NB4 (cell line): Measurements from ENCODE around the gene IRX4.

Experiments used
- DNase-seq: peaks from one replicate; pipeline ENCODE4 v3.0.0; 2010; ENCODE audit warnings: low read depth
- H3K4me3 ChIP-seq: one replicate; pipeline ENCODE4 v1.5.1; 2011; ENCODE audit warnings: mild to moderate bottlenecking, low read depth, low read length, moderate library complexity
- CTCF ChIP-seq: IDR thresholded peaks from one replicate; pipeline ENCODE4 v1.5.1; 2012; ENCODE audit warnings: low read depth, low read length
- MAX ChIP-seq: IDR thresholded peaks from 2 replicates; pipeline ENCODE4 v1.6.1; 2011; ENCODE audit warnings: low read depth, low read length
- MYC ChIP-seq: IDR thresholded peaks from 2 replicates; pipeline ENCODE4 v1.6.1; 2011; ENCODE audit warnings: low read depth, low read length
- POLR2A ChIP-seq: IDR thresholded peaks from 2 replicates; pipeline ENCODE4 v1.6.1; 2011; ENCODE audit warnings: mild to moderate bottlenecking; ENCODE audit not compliant: insufficient read length; ENCODE audit errors: extremely low read depth

Gene IRX4

DNA sequence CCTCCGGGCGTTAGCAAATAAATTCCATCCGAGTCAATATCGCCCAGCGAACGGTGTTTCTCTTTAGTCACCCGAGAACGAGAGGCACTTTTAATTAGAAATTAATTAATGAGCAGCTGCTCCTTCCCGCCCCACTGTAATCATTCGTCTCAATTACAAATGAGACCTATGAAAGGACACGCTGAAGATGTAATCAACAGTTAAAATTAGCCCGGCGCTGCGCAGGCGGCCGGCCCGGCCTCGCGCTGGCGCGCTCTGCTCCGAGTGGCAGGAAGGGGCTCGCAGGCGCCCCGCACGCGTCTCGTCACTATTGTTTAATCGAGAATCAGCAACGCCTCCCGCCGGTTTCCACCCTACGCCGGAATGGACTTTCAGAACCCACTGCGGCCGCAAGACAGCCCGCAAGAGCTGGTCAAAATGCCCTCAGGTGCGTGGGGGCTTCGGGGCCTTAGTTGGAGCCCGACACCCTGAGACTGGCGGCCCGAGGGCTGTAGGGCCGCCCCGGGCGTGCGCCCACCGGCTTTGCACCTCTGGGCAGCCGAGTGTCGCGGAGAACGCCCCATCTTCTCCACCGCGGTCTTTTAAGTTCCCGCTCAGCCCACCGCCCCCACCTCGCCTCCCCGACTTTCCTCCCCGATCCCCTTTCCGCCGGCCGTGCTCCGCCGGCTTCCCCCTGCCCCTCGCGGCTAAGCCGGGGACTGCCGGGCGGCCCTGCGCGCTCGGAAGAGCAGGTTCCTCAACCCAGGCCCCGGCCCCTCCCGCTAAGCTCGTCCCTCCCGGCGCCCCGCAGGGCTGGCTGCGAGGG, 597 bp upstream of the IRX4 start:
- TF ChIP-seq POLR2A (no peak), CTCF (no peak), MAX (no peak), MYC (no peak)
- no peak for DNase-seq
- no peak overlapping the region for H3K4me3 ChIP-seq

DNA sequence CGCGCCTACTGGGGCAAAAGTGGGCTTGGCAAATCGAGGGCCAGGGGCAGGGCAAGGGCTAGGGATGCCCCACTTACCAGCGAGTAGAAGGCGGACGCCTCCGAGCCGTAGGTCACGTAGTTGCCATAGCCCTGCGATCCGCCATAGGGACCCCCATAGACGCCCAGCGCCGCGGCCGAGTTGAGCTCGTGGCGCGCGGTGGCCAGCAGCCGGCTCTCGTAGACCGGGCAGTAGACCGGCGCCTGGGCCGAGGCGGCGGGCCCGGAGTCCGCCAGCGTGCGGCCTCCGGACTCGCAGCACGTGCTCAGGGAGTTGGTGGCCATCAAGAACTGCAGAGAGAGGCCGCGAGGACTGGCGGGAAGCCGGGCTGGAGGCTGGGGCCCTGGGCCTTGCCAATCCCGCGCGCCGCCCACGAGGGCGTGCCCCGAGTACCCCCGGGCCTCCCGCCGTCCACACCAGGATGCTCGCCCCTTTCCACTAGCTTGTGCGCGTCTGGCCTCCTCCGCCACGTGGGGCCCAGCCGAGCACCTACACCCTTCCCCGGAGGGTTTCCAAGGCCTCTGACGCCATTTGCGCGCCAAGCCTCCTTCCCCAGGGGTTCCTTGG, 891 bp downstream of the IRX4 start:
- DNase-seq, result no peak
- no peak overlapping the region for H3K4me3 ChIP-seq
- TF ChIP-seq CTCF (no peak), POLR2A (no peak), MAX (no peak), MYC (no peak)

GRCh38 chr5:1881098-1881572, 1.6 kb downstream of the IRX4 start:
- DNase-seq, result peak; percentile 35
- TF ChIP-seq POLR2A, result no peak
- no peak for TF ChIP-seq CTCF
- no peak for TF ChIP-seq MYC
- TF ChIP-seq MAX, result no peak
- H3K4me3 ChIP-seq, result no peak overlapping the region

DNA sequence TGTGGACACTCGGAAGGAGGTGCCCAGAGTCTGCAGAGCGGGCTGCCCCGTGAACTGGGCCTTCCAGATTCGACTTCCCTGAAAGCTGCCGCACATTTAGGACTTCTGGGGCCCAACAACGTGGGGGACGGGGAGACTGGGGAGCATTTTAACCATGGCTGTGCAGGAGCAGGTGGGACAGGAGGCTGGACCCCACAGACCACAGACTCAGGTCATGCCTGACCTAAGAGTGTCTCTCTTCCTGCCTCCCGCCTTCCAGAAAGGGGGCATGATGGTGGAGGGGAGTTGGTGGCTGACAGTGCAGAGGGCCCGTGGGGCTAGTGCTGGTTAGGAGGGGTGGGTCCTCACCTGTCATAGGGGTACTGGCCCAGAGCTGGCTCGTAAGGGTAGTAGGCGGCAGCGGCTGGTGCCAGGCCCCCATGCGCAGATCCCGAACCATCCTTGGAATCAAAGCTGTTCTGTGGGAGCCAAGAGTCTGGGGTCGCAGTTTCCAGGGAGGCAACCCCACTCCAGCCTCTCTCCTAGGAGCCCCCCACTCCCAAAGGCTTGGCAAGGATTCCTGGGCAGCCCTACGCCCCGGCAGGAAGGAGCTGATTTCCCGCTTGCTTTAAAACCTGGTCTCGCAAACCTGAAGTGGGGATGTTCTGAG, 2.2 kb downstream of the IRX4 start:
- DNase-seq, result no peak
- H3K4me3 ChIP-seq, result no peak overlapping the region
- TF ChIP-seq CTCF (no peak), POLR2A (no peak), MAX (no peak)

DNA sequence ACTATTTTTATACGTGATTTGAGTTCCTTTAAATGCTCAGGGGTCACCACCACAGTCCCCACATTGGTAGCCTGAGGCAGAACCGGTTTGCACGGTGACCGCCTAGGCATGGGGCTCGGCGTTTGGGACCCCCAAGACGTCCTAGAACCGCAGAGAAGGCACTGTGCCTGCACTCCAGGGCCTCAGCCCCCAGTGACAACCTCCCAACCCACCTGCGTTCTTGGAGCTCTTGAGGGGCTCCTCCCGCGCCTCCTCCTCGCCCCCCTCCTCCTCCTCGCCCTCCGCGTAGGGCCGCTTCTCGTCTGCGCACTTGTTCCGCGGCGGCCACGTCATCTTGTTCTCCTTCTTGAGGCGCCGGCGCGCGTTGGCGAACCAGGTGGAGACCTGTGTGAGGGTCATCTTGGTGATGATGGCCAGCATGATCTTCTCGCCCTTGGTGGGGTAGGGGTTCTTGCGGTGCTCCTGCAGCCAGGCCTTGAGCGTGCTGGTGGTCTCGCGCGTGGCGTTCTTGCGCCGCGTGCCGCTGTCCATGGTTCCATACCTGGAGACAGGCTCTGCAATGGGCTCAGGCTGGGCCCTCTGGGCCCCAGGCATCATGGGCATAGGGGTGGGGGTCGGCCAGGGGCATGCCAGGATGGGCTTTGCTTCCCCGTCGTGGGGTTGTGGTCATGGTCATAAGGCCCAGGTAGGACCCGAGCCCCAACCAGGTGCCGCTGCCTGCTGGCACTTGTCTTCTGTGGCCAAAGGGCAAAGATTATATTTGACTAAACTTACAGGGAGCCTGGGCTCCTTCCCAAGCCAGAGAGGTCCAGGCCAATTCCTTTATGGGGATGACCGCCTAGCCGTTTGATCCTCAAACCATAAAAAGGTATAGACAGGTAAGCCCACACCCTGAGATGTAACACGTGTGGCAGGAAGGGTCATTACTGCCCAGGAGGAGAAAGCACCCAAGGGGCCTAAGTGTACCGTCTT, 3.1 kb downstream of the IRX4 start:
- H3K4me3 ChIP-seq, result no peak overlapping the region
- TF ChIP-seq MYC (no peak), CTCF (no peak), POLR2A (no peak), MAX (no peak)
- DNase-seq, result no peak
